ELR (cell line): Measurements from ENCODE around the gene ARMC2.
"Not testable (repeated sequence)": the region's sequence is repeated elsewhere in the genome, so short reads cannot be mapped to it uniquely, and the experiment has no call there.

Experiments used
- DNase-seq: peaks from one replicate; pipeline ENCODE4 v3.0.0-alpha.2; 2015; ENCODE audit warnings: low read depth

ARMC2 gene

GRCh38 chr6:108916026-108916686 lies 67.9 kb downstream of the ARMC2 start:
- no peak for DNase-seq

- DNase-seq: no peak
These were observed 72.5 kb downstream of the ARMC2 start for GRCh38 chr6:108920751-108921150.

GRCh38 chr6:108921547-108922361 lies 73.5 kb downstream of the ARMC2 start:
- DNase-seq: no peak

GRCh38 chr6:108922499-108922898 lies 74.3 kb downstream of the ARMC2 start:
- no peak for DNase-seq

GRCh38 chr6:108927927-108928326 lies 79.7 kb downstream of the ARMC2 start:
- peak; percentile 36 for DNase-seq

- DNase-seq: no peak
These were observed 80.4 kb downstream of the ARMC2 start for GRCh38 chr6:108928650-108929049.

GRCh38 chr6:108931090-108931489 lies 82.9 kb downstream of the ARMC2 start:
- not testable (repeated sequence) for DNase-seq

- no peak for DNase-seq
These were observed 88.9 kb downstream of the ARMC2 start for GRCh38 chr6:108937170-108937569.

GRCh38 chr6:108940741-108941140 lies 92.5 kb downstream of the ARMC2 start:
- DNase-seq: no peak

GRCh38 chr6:108941281-108941680 lies 93.1 kb downstream of the ARMC2 start:
- DNase-seq: no peak

GRCh38 chr6:108941859-108942258 lies 93.6 kb downstream of the ARMC2 start:
- DNase-seq: no peak

- DNase-seq: no peak
These were observed 94.6 kb downstream of the ARMC2 start for GRCh38 chr6:108942556-108943492.

GRCh38 chr6:108944071-108944470 lies 95.8 kb downstream of the ARMC2 start:
- no peak for DNase-seq

GRCh38 chr6:108944707-108945680 lies 96.8 kb downstream of the ARMC2 start:
- peak; percentile 83 for DNase-seq

GRCh38 chr6:108945681-108946159 lies 97.5 kb downstream of the ARMC2 start:
- peak; percentile 19 for DNase-seq

- DNase-seq: no peak
These were observed 98.5 kb downstream of the ARMC2 start for GRCh38 chr6:108946695-108947094.

- peak; percentile 60 for DNase-seq
These were observed 99.1 kb downstream of the ARMC2 start for GRCh38 chr6:108947114-108947854.

GRCh38 chr6:108948181-108948661 lies 100.0 kb downstream of the ARMC2 start:
- no peak for DNase-seq

- no peak for DNase-seq
These were observed 103.2 kb downstream of the ARMC2 start for GRCh38 chr6:108951351-108951953.
